Measurements from ENCODE around the gene PRRG1. TPM values are rescaled to one million over a fixed set of nuclear protein-coding genes. Genes with fewer than 3 reads are reported as not detected.
"Not testable (repeated sequence)": the region's sequence is repeated elsewhere in the genome, so short reads cannot be mapped to it uniquely, and the experiment has no call there.

PRRG1 gene
- total RNA-seq (not detected), polyA plus RNA-seq (not detected)

DNA sequence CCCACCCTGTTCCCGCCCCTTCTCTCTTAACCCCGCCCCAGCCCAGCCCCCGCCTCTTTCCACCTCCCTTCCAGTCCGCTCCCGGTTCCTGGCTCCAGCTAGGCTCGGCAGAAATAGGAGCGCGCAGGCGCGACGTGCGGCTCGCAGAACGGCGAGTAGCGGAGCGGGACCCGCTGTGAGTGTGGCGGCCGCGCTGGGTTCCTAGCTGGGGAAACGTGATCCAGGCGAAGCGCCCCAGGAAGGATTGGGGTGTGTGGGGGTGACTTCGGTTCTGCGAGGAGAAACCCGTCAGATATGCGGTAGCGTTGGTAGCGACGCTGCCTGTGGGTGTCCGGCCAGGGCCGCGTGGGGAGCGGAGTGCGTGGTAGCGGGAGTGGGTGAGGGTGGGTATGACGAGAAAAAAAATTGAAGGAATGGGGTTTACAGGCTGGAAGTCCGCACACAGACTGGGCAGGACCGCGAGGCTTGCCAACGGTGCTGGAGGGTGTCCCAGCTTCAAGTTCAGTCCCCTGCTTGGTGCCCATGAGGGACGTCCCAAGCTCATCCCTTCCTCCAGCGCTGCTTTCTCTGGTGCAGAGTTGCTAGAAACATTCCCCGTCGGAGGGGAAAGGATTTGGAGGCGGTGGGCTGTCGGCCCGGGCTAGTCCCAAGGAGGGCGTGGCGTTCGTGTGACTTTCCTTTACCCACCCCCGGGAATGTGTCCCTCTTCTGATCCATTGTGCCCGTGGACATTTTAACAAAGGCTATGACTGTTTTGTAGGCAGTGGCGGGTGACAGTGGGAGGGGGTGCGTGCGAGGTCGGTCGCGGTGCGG lies at the start of gene PRRG1:
Gene PRRG1, plus strand, starts transcription at position 144 of the 813 bp plus-strand sequence. CDS start 56,886 bp downstream, outside the sequence.
- intact Hi-C loops (cut with micrococcal nuclease): no loop called here
- Histone ChIP-seq H3K27ac (ENCODE audit: low read depth, low read length) (no peak within 1 kb of the TSS), H3K27me3 (ENCODE audit: insufficient read depth, low read length) (no peaks in the 10 kb centered on the region), H3K36me3 (ENCODE audit: insufficient read depth, low read length) (no peaks in the 10 kb centered on the region), H3K9me3 (ENCODE audit: control insufficient read depth in 1 of 2, low read length in 2 of 2) (no peaks in the 10 kb centered on the region), H3K4me1 (ENCODE audit: insufficient read depth, low read length) (no peaks in the 10 kb centered on the region), H3K4me3 (ENCODE audit: low read length in 2 of 2) (no peak within 1 kb of the TSS)
- Mint-ChIP-seq H3K4me3 (peak within 1 kb of the TSS in 7 of 8 donors; percentile 43 to 70 (median 58)), H3K36me3 (no peaks in the 10 kb centered on the region), H3K27me3 (peaks cover 11 to 18% of the 10 kb centered on the region in 2 donors), H3K4me1 (peaks cover 0 to 10% (median 6%) of the 10 kb centered on the region in 4 donors), H3K9me3 (peaks cover 0 to 3% (median 0%) of the 10 kb centered on the region in 8 donors), H3K27ac (no peak within 1 kb of the TSS)
- DNase-seq: no peak
- ChIA-PET CTCF (ENCODE audit: partially characterized antibody) (no interaction called here), POLR2A (ENCODE audit: partially characterized antibody) (no interaction called here)

DNA sequence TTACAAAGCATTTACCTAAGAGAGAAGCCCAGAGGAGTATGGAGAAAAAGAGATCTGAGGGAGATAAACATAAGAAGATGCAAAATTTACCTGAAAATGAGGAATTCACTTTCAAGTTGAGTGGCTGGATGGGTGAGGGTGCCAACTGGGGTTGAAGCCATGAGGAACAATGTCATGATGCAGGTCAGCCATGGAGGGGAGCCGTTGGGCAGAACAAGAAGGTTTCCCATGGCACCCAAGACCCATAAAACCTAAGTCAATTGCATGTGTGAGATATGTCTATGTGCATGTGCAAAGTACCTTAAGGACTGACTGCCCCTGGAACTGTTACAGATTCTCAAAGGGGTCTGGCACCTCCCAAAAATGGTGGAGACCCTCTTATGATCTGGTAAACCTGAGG lies 46.6 kb upstream of the PRRG1 start:
- Mint-ChIP-seq H3K4me3 (no peak overlapping the region), H3K27me3 (no peaks in the 10 kb centered on the region), H3K27ac (no peak overlapping the region), H3K4me1 (no peaks in the 10 kb centered on the region), H3K9me3 (peaks cover 0 to 11% (median 2%) of the 10 kb centered on the region in 8 donors), H3K36me3 (no peaks in the 10 kb centered on the region)
- Histone ChIP-seq H3K27ac (ENCODE audit: low read depth, low read length) (no peak overlapping the region), H3K4me1 (ENCODE audit: insufficient read depth, low read length) (no peaks in the 10 kb centered on the region), H3K9me3 (ENCODE audit: control insufficient read depth in 1 of 2, low read length in 2 of 2) (no peaks in the 10 kb centered on the region), H3K27me3 (ENCODE audit: insufficient read depth, low read length) (no peaks in the 10 kb centered on the region), H3K4me3 (ENCODE audit: low read length in 2 of 2) (no peak overlapping the region), H3K36me3 (ENCODE audit: insufficient read depth, low read length) (no peaks in the 10 kb centered on the region)
- intact Hi-C loops (cut with micrococcal nuclease): no loop called here
- POLR2A ChIA-PET (ENCODE audit: partially characterized antibody): no interaction called here
- CTCF ChIA-PET (ENCODE audit: partially characterized antibody): no interaction called here
- no peak for DNase-seq

DNA sequence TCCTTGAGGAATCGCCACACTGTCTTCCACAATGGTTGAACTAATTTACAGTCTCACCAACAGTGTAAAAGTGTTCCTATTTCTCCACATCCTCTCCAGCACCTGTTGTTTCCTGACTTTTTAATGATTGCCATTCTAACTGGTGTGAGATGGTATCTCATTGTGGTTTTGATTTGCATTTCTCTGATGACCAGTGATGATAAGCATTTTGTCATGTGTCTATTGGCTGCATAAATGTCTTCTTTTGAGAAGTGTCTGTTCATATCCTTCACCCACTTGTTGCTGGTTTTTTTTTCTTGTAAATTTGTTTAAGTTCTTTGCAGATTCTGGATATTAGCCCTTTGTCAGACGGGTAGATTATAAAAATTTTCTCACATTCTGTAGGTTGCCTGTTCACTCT lies 43.9 kb upstream of the PRRG1 start:
- H3K36me3 Mint-ChIP-seq; H3K27me3 Mint-ChIP-seq; H3K27ac Mint-ChIP-seq; H3K4me1 Mint-ChIP-seq; DNase-seq; intact Hi-C loops (cut with micrococcal nuclease); H3K4me3 ChIP-seq (ENCODE audit: low read length in 2 of 2); H3K27me3 ChIP-seq (ENCODE audit: insufficient read depth, low read length); H3K9me3 Mint-ChIP-seq; POLR2A ChIA-PET (ENCODE audit: partially characterized antibody); H3K4me1 ChIP-seq (ENCODE audit: insufficient read depth, low read length); H3K36me3 ChIP-seq (ENCODE audit: insufficient read depth, low read length); CTCF ChIA-PET (ENCODE audit: partially characterized antibody); H3K27ac ChIP-seq (ENCODE audit: low read depth, low read length); H3K9me3 ChIP-seq (ENCODE audit: control insufficient read depth in 1 of 2, low read length in 2 of 2); H3K4me3 Mint-ChIP-seq: not testable (repeated sequence)

DNA sequence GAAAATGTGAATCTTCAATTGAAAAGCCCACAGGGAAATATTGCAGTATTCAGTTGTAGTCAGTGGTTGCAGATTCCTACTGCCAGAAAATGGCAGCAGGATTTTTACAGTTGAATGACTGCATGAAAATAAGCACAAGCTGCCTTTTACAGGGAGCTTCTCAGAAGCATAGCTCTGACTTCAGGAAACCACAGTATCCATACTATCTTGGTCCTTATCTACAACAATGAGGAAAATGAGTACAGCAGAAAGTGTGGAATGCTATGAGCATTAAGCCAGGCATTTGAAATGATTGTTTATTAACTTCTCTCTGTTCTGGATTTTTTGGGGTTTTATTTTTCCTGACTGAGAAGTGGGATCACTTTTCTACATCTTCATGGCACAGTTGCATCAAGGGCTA lies 34.6 kb upstream of the PRRG1 start:
- Histone ChIP-seq H3K9me3 (ENCODE audit: control insufficient read depth in 1 of 2, low read length in 2 of 2) (no peaks in the 10 kb centered on the region), H3K4me1 (ENCODE audit: insufficient read depth, low read length) (no peaks in the 10 kb centered on the region), H3K4me3 (ENCODE audit: low read length in 2 of 2) (no peak overlapping the region), H3K27me3 (ENCODE audit: insufficient read depth, low read length) (no peaks in the 10 kb centered on the region), H3K27ac (ENCODE audit: low read depth, low read length) (no peak overlapping the region), H3K36me3 (ENCODE audit: insufficient read depth, low read length) (no peaks in the 10 kb centered on the region)
- Mint-ChIP-seq H3K4me3 (no peak overlapping the region), H3K27ac (no peak overlapping the region), H3K36me3 (no peaks in the 10 kb centered on the region), H3K27me3 (peaks cover 0 to 2% of the 10 kb centered on the region in 2 donors), H3K9me3 (peaks cover 0 to 1% (median 0%) of the 10 kb centered on the region in 8 donors), H3K4me1 (no peaks in the 10 kb centered on the region)
- DNase-seq: no peak
- CTCF ChIA-PET (ENCODE audit: partially characterized antibody): no interaction called here
- POLR2A ChIA-PET (ENCODE audit: partially characterized antibody): no interaction called here
- intact Hi-C loops (cut with micrococcal nuclease): no loop called here

DNA sequence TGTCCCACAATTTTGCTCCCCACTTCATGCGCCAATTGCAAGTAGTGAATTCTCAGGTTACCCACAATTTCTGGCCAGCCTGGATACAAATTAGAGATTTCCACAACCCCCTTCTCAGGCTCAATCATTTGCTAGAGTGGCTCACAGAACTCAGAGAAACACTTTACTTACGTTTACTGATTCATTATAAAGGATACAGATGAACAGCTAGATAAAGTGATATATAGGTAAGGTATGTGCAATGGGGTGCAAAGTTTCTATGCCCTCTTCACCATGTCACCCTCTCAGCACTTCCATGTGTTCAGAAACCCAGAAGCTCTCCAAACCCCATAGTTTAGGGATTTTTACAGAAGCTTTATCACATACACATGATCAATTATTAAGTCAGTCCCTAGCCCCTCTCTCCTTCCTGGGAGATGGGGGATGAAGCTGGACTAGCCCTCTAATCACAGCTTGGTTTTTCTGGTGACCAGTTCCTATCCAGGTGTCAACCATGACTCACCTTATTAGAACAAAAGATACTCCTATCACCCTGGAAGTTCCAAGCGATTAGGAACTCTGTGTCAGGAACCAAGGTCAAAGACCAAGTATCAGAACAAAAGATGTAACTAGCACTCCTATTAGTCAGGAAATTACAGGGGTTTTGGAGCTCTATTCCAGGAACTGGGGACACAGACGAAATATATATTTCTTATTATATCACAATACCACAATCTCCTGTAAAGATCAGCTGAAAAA lies 33.5 kb upstream of the PRRG1 start:
- Mint-ChIP-seq H3K9me3 (peaks cover 0 to 1% (median 0%) of the 10 kb centered on the region in 8 donors), H3K4me1 (no peaks in the 10 kb centered on the region), H3K4me3 (no peak overlapping the region), H3K36me3 (no peaks in the 10 kb centered on the region), H3K27ac (no peak overlapping the region), H3K27me3 (peaks cover 0 to 2% of the 10 kb centered on the region in 2 donors)
- Histone ChIP-seq H3K27me3 (ENCODE audit: insufficient read depth, low read length) (no peaks in the 10 kb centered on the region), H3K9me3 (ENCODE audit: control insufficient read depth in 1 of 2, low read length in 2 of 2) (no peaks in the 10 kb centered on the region), H3K36me3 (ENCODE audit: insufficient read depth, low read length) (no peaks in the 10 kb centered on the region), H3K4me1 (ENCODE audit: insufficient read depth, low read length) (no peaks in the 10 kb centered on the region), H3K4me3 (ENCODE audit: low read length in 2 of 2) (no peak overlapping the region), H3K27ac (ENCODE audit: low read depth, low read length) (no peak overlapping the region)
- no peak for DNase-seq
- ChIA-PET POLR2A (ENCODE audit: partially characterized antibody) (no interaction called here), CTCF (ENCODE audit: partially characterized antibody) (no interaction called here)
- intact Hi-C loops (cut with micrococcal nuclease): no loop called here

DNA sequence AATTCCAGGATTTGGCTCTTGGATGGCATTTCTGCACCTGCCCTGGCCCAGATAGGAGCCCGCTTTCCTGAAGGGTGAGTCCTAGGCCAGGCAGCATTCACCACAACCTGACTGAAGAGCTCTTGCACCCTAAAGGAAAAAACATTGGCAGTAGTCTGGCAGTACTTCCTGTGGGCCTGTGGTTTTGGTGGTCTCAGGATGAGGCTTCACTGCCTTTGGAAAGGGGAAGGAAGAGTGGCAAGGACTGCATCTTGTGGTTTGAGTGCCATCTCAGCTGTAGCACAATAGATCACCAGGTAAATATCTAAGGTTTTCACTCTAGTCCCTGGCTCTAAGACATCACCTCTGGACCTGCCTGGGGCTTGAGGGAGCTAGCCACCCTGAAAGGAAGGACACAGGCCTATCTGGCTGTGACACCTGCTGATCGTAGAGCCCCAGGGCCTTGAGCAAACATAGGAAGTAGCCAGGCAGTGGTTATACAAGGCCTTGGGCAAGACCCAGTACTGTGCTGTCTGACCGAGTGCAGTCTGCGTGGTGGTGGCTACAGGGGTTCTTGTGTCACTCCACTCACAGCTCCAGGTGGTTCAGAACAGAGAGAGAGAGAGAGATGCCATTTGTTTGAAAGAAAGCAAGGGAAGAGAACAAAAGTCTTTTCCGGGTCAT lies 28.5 kb upstream of the PRRG1 start:
- no peaks in the 10 kb centered on the region for H3K4me1 ChIP-seq (ENCODE audit: insufficient read depth, low read length)

DNA sequence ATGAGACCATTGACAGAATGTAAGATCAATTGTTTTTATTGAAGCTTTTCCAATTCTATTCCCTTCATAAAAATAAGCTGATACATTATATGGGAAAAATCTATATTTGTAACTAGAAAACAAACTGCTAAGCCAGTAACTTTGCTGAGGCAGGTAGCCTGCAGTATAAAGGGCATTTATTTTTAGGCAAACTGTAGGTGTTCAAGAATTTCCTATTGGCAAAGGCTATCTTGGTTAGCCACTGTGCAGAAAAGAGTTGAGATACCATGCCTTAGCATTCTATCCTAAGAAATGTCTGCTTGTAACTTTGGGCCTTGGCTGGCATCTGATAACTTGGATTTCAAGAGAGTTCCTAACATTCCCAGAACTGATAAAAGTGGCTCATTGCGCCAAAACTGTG lies 18.5 kb upstream of the PRRG1 start:
- Mint-ChIP-seq H3K9me3 (peaks cover 0 to 2% (median 0%) of the 10 kb centered on the region in 8 donors), H3K4me1 (no peaks in the 10 kb centered on the region), H3K36me3 (no peaks in the 10 kb centered on the region), H3K27ac (no peak overlapping the region), H3K4me3 (no peak overlapping the region), H3K27me3 (no peaks in the 10 kb centered on the region)
- DNase-seq: no peak
- ChIA-PET POLR2A (ENCODE audit: partially characterized antibody) (no interaction called here), CTCF (ENCODE audit: partially characterized antibody) (no interaction called here)
- Histone ChIP-seq H3K27me3 (ENCODE audit: insufficient read depth, low read length) (no peaks in the 10 kb centered on the region), H3K9me3 (ENCODE audit: control insufficient read depth in 1 of 2, low read length in 2 of 2) (no peaks in the 10 kb centered on the region), H3K36me3 (ENCODE audit: insufficient read depth, low read length) (no peaks in the 10 kb centered on the region), H3K4me3 (ENCODE audit: low read length in 2 of 2) (no peak overlapping the region), H3K4me1 (ENCODE audit: insufficient read depth, low read length) (no peaks in the 10 kb centered on the region), H3K27ac (ENCODE audit: low read depth, low read length) (no peak overlapping the region)
- intact Hi-C loops (cut with micrococcal nuclease): no loop called here

More for the DNA sequence above, 28.5 kb upstream of the PRRG1 start:
- H3K9me3 ChIP-seq (ENCODE audit: control insufficient read depth in 1 of 2, low read length in 2 of 2): no peaks in the 10 kb centered on the region
- DNase-seq: no peak
- Mint-ChIP-seq H3K27me3 (peaks cover 0 to 2% of the 10 kb centered on the region in 2 donors), H3K9me3 (peaks cover 0 to 3% (median 0%) of the 10 kb centered on the region in 8 donors), H3K36me3 (no peaks in the 10 kb centered on the region), H3K4me3 (no peak overlapping the region), H3K4me1 (no peaks in the 10 kb centered on the region), H3K27ac (no peak overlapping the region)
- H3K27me3 ChIP-seq (ENCODE audit: insufficient read depth, low read length): no peaks in the 10 kb centered on the region
- no peak overlapping the region for H3K27ac ChIP-seq (ENCODE audit: low read depth, low read length)
- intact Hi-C loops (cut with micrococcal nuclease): no loop called here
- no peak overlapping the region for H3K4me3 ChIP-seq (ENCODE audit: low read length in 2 of 2)
- POLR2A ChIA-PET (ENCODE audit: partially characterized antibody): no interaction called here
- H3K36me3 ChIP-seq (ENCODE audit: insufficient read depth, low read length): no peaks in the 10 kb centered on the region
- CTCF ChIA-PET (ENCODE audit: partially characterized antibody): no interaction called here

Data from CD4-positive, alpha-beta memory T cell (primary cell).